Thyroid gland (tissue), 4 donors: ENCODE measurements around the gene PPP1R12B.

Experiments
- CTCF ChIP-seq, 6 experiments: fragments of 200-600 bp in 3 of 6; fragments of 450-650 bp in 3 of 6; sonication (generic) in 3 of 6; IDR thresholded peaks; one replicate each; pipeline ENCODE4 v1.5.1; 2016 to 2019; ENCODE audit warnings: antibody characterized with exemption in 6 of 6, mild to moderate bottlenecking in 2 of 6, inconsistent platforms in 1 of 6, moderate library complexity in 1 of 6
- POLR2A ChIP-seq, 2 donors: fragments of 450-650 bp; IDR thresholded peaks; one replicate each; pipeline ENCODE4 v1.6.1; 2017; ENCODE audit warnings: antibody characterized with exemption in 2 of 2, mild to moderate bottlenecking in 2 of 2, moderate library complexity in 1 of 2

GRCh38 chr1:202631076-202631923, 282.8 kb downstream of the PPP1R12B start:
- no peak for TF ChIP-seq CTCF (IDR thresholded peaks at IDR 0.05)
- no peak for TF ChIP-seq POLR2A (IDR thresholded peaks at IDR 0.05)
